ENCODE data around the gene HGS.

DNA sequence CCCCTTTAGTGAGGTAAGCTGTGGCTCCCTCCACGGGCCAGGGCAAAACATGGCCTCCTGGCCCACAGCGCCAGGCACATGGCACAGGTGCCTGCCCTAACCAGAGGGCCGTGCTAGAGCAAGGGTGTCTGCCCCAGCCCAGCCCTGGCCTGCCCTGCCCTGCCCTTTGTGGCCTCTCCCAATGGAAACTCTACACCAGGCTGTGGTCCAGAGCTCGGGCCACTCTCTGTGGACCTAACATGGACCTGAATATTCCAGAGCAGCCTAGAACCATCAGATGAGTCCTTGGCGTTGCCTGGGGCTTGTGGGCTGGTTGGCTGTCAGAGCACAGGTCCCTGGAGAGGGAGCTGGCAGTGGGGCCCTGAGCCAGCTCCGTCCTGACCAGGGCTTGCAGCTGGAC lies 11.4 kb downstream of the HGS start:
- no peak for TF ChIP-seq CBX5 (IDR thresholded peaks at IDR 0.05; ENCODE audit: low read depth, low read length)
- TF ChIP-seq, protein P1, sequence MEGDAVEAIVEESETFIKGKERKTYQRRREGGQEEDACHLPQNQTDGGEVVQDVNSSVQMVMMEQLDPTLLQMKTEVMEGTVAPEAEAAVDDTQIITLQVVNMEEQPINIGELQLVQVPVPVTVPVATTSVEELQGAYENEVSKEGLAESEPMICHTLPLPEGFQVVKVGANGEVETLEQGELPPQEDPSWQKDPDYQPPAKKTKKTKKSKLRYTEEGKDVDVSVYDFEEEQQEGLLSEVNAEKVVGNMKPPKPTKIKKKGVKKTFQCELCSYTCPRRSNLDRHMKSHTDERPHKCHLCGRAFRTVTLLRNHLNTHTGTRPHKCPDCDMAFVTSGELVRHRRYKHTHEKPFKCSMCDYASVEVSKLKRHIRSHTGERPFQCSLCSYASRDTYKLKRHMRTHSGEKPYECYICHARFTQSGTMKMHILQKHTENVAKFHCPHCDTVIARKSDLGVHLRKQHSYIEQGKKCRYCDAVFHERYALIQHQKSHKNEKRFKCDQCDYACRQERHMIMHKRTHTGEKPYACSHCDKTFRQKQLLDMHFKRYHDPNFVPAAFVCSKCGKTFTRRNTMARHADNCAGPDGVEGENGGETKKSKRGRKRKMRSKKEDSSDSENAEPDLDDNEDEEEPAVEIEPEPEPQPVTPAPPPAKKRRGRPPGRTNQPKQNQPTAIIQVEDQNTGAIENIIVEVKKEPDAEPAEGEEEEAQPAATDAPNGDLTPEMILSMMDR (IDR thresholded peaks at IDR 0.05; ENCODE audit: control extremely low read depth in 1 of 3, insufficient read depth in 1 of 3, low read depth in 1 of 3, low read length in 3 of 3) = no peak

Data from H1 (cell line).